Activated T-helper 17 cell treated with anti-CD3 and anti-CD28 coated beads, Interleukin-2, amount 50 U/mL, for 72 hours (primary cell): ENCODE data around the gene PLCB2. TPM values are rescaled to one million over a fixed set of nuclear protein-coding genes. Genes with fewer than 3 reads are reported as not detected.
A peak's percentile ranks its signal among the peaks of the same experiment; 100 is the strongest.

Experiments used
- ATAC-seq: fragments of 150-1000 bp; cut with Tn5 transposase; replicated peaks from 2 replicates; pipeline ENCODE4 v1.10.0; 2021; ENCODE audit warnings: mild to moderate bottlenecking, moderate library complexity
- H3K27ac Mint-ChIP-seq: one replicate; pipeline ENCODE4 v1.8.0; 2022; ENCODE audit warnings: mixed read lengths
- H3K27me3 Mint-ChIP-seq: one replicate; pipeline ENCODE4 v1.8.0; 2022; ENCODE audit warnings: mixed read lengths
- H3K36me3 Mint-ChIP-seq: one replicate; pipeline ENCODE4 v1.8.0; 2022; ENCODE audit warnings: low read depth, mild to moderate bottlenecking, mixed read lengths
- H3K4me1 Mint-ChIP-seq: one replicate; pipeline ENCODE4 v1.8.0; 2022; ENCODE audit warnings: mixed read lengths
- H3K4me3 Mint-ChIP-seq: one replicate; pipeline ENCODE4 v1.8.0; 2022; ENCODE audit warnings: mild to moderate bottlenecking, mixed read lengths
- H3K9me3 Mint-ChIP-seq: one replicate; pipeline ENCODE4 v1.8.0; 2022; ENCODE audit warnings: mixed read lengths
- total RNA-seq, 2 donors: library from RNA; stranded (reverse); gene quantifications; one replicate each; pipeline ENCODE4 v1.2.3, GENCODE V29; 2022

The PLCB2 gene
- 100 to 1,000 TPM; 111 to 116 TPM for total RNA-seq

- H3K27me3 Mint-ChIP-seq, result no peaks in the 10 kb centered on the region
- H3K36me3 Mint-ChIP-seq, result peaks cover 22% of the 10 kb centered on the region
- H3K27ac Mint-ChIP-seq, result peak within 1 kb of the TSS; percentile 94
- peaks cover 18% of the 10 kb centered on the region for H3K4me1 Mint-ChIP-seq
- H3K4me3 Mint-ChIP-seq, result peak within 1 kb of the TSS; percentile 88
- peak; percentile 81 for ATAC-seq
- H3K9me3 Mint-ChIP-seq, result no peaks in the 10 kb centered on the region
These were observed at the start of gene PLCB2 for GRCh38 chr15:40307421-40308211. TSS of gene PLCB2 (minus strand) at chr15:40307935. CDS start at chr15:40307672, 263 bp downstream.

DNA sequence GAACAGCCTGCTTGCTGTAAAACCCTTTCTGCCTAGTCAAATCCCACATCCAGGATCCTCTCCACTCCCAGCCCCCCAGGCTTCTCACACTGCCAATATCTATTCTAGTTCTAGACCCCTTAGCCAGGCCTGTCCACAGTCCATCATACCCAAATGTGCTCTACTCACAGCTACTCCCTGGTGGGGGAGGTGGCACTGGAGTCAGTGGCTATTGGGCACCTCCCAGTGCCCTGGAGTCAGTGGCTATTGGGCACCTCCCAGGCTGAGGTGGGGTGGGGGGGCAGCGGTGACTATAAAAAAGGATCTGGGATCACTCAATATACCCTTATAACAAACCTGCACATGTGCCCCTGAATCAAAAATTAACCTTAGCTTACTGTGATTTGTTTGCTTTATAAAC, 49.5 kb upstream of the PLCB2 start:
- no peak for ATAC-seq
- peaks cover 9% of the 10 kb centered on the region for H3K4me1 Mint-ChIP-seq
- H3K4me3 Mint-ChIP-seq, result peak overlapping the region; percentile 76
- no peaks in the 10 kb centered on the region for H3K36me3 Mint-ChIP-seq
- H3K27me3 Mint-ChIP-seq, result peaks cover 8% of the 10 kb centered on the region
- no peak overlapping the region for H3K27ac Mint-ChIP-seq
- H3K9me3 Mint-ChIP-seq, result no peaks in the 10 kb centered on the region

DNA sequence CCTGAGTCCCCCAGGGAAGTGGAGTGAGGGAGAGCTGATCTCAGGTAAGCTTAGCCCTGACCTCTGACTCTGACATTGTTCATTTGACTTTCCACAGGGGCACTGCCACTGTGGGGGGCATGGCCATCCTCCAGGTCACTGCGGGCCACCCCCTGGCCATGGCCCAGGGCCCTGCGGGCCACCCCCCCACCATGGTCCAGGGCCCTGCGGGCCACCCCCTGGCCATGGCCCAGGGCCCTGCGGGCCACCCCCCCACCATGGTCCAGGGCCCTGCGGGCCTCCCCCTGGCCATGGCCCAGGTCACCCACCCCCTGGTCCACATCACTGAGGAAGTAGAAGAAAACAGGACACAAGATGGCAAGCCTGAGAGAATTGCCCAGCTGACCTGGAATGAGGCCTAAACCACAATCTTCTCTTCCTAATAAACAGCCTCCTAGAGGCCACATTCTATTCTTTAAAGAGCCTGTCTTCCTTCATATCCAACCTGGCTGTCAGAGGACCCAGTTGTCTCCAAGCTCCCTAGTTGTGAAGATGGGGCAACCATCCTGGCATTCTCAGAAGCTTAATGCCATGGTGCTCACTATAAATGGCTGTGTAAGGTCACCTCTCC, 48.3 kb upstream of the PLCB2 start:
- no peak for ATAC-seq
- H3K9me3 Mint-ChIP-seq, result no peaks in the 10 kb centered on the region
- H3K27ac Mint-ChIP-seq, result no peak overlapping the region
- H3K4me3 Mint-ChIP-seq, result peak overlapping the region; percentile 76
- H3K27me3 Mint-ChIP-seq, result peaks cover 8% of the 10 kb centered on the region
- peaks cover 9% of the 10 kb centered on the region for H3K4me1 Mint-ChIP-seq
- no peaks in the 10 kb centered on the region for H3K36me3 Mint-ChIP-seq

DNA sequence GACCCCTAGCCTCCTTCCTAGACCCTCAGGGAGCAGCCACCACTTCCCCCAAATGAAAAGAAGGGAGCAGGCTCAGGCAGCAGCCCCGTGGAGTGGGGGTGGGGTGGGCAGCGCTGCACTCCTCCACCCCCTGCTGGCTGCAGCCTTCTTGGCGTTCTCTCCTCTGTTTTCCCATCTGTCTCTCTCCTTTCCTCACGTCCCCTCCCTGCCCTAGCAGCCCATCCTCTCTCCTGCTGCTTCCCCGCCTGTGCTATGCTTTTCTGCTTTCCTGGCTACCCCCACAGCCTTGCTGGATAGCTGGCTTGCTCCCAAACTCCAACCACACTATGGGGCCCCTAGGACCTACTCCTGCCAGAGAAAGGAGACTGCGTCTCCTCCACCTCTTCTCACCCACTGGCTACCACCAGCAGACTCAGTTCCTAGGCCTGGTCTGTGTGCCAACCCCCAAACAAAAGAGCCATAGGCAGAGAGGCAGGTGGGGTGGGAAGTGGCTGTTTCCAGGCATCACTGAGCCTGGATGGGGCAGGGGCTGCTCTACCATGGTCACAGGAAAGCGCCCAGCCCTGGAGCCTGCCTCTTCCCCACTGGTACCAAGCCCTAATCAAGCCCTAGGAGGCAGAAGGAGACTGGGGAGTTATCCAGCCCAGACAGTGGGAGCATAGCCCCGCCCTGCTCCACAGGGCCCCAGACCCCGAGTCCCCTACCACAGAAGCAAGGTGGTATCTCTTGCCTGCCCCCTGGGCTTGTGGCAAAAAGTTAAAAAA, 46.9 kb upstream of the PLCB2 start:
- H3K36me3 Mint-ChIP-seq, result no peaks in the 10 kb centered on the region
- no peak overlapping the region for H3K4me3 Mint-ChIP-seq
- peaks cover 9% of the 10 kb centered on the region for H3K4me1 Mint-ChIP-seq
- H3K27me3 Mint-ChIP-seq, result peaks cover 8% of the 10 kb centered on the region
- H3K27ac Mint-ChIP-seq, result no peak overlapping the region
- no peaks in the 10 kb centered on the region for H3K9me3 Mint-ChIP-seq
- no peak for ATAC-seq

GRCh38 chr15:40353697-40354096, 46.0 kb upstream of the PLCB2 start:
- H3K4me3 Mint-ChIP-seq, result no peak overlapping the region
- peaks cover 9% of the 10 kb centered on the region for H3K4me1 Mint-ChIP-seq
- H3K36me3 Mint-ChIP-seq, result no peaks in the 10 kb centered on the region
- no peak for ATAC-seq
- H3K27ac Mint-ChIP-seq, result no peak overlapping the region
- no peaks in the 10 kb centered on the region for H3K9me3 Mint-ChIP-seq
- peaks cover 8% of the 10 kb centered on the region for H3K27me3 Mint-ChIP-seq

GRCh38 chr15:40352281-40352901, 44.7 kb upstream of the PLCB2 start:
- peaks cover 8% of the 10 kb centered on the region for H3K27me3 Mint-ChIP-seq
- H3K9me3 Mint-ChIP-seq, result no peaks in the 10 kb centered on the region
- no peak for ATAC-seq
- peaks cover 9% of the 10 kb centered on the region for H3K4me1 Mint-ChIP-seq
- no peak overlapping the region for H3K27ac Mint-ChIP-seq
- H3K36me3 Mint-ChIP-seq, result no peaks in the 10 kb centered on the region
- no peak overlapping the region for H3K4me3 Mint-ChIP-seq

- Mint-ChIP-seq H3K27ac (peak overlapping the region; percentile 59), H3K27me3 (no peaks in the 10 kb centered on the region)
- no peak for ATAC-seq
These were observed 41.4 kb upstream of the PLCB2 start for GRCh38 chr15:40349163-40349562.

DNA sequence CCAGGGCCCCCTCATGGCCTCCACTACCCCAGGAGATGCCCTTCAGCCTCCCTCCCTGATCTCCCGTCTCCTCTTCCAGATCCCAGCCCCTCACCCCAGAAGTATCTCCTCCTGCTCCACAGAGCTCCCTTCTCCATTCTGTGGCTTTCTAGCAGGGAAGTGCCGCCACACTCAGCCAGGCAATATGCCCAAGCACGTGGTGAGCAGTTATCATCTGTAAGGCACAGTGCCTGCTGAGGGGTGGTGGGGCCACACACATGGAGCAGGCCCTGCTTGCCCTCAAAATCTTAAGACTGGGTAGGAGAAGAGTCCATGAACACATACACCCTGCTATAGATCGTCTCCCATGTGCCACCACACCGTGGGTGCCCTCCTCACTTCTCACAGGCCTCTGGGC, 40.7 kb upstream of the PLCB2 start:
- H3K27ac Mint-ChIP-seq, result no peak overlapping the region
- H3K9me3 Mint-ChIP-seq, result no peaks in the 10 kb centered on the region
- H3K4me3 Mint-ChIP-seq, result no peak overlapping the region
- H3K36me3 Mint-ChIP-seq, result no peaks in the 10 kb centered on the region
- no peaks in the 10 kb centered on the region for H3K27me3 Mint-ChIP-seq
- no peaks in the 10 kb centered on the region for H3K4me1 Mint-ChIP-seq
- no peak for ATAC-seq

More at GRCh38 chr15:40349163-40349562, 41.4 kb upstream of the PLCB2 start:
- no peaks in the 10 kb centered on the region for H3K4me1 Mint-ChIP-seq
- H3K4me3 Mint-ChIP-seq, result no peak overlapping the region
- no peaks in the 10 kb centered on the region for H3K9me3 Mint-ChIP-seq
- no peaks in the 10 kb centered on the region for H3K36me3 Mint-ChIP-seq

GRCh38 chr15:40347559-40348473, 40.1 kb upstream of the PLCB2 start:
- Mint-ChIP-seq H3K27me3 (no peaks in the 10 kb centered on the region), H3K36me3 (no peaks in the 10 kb centered on the region), H3K27ac (peak overlapping the region; percentile 50), H3K4me1 (no peaks in the 10 kb centered on the region), H3K4me3 (no peak overlapping the region), H3K9me3 (no peaks in the 10 kb centered on the region)
- no peak for ATAC-seq

DNA sequence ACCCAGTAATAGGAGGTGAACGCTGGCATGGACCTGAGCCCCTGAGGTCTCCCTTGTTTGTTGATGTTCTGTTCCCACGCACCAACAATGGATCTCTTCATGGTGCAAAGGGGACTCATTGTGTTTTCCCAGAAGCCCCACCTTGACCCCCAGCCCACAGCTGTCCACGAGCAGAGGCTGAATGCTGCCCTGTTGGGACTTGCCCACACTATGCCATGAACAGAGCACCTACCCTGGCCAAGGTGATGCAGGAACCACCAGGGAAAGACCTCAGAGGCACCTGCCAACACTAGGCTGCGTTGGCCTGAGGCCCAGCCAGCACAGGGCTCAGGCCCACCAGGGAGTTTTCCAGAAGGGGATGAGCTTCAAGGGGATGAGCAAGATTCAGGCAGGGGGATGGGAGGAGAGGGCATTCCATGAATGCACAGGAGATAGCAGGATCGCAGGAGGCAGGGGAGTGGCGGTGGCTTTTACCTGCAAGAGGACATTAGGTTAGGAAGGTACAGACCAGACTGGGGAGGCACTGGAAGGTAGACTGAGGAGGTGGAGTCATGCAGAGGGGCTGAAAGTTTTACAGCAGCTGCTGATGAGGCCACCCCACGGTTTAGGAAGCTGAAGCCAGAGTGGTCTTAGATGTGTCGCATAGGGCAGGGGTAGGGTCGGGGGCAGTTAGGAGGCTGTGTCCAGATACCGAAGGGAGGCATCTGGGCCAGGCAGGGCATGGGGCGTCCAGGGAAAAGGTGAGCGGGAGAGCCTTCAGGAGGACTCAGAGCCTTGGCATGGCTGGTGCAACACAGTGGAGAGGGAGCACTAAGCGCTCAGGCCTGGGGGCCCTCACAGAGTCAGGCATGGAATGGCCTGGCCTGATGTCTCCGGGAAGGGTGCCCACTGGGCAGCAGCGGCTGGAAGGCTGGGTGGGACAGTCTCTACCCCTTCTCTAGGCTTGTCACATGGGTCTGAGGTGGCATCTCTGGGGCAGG, 39.1 kb upstream of the PLCB2 start:
- H3K9me3 Mint-ChIP-seq, result no peaks in the 10 kb centered on the region
- H3K4me1 Mint-ChIP-seq, result no peaks in the 10 kb centered on the region
- H3K27ac Mint-ChIP-seq, result peak overlapping the region; percentile 50
- H3K27me3 Mint-ChIP-seq, result no peaks in the 10 kb centered on the region
- H3K4me3 Mint-ChIP-seq, result no peak overlapping the region
- H3K36me3 Mint-ChIP-seq, result no peaks in the 10 kb centered on the region
- no peak for ATAC-seq

DNA sequence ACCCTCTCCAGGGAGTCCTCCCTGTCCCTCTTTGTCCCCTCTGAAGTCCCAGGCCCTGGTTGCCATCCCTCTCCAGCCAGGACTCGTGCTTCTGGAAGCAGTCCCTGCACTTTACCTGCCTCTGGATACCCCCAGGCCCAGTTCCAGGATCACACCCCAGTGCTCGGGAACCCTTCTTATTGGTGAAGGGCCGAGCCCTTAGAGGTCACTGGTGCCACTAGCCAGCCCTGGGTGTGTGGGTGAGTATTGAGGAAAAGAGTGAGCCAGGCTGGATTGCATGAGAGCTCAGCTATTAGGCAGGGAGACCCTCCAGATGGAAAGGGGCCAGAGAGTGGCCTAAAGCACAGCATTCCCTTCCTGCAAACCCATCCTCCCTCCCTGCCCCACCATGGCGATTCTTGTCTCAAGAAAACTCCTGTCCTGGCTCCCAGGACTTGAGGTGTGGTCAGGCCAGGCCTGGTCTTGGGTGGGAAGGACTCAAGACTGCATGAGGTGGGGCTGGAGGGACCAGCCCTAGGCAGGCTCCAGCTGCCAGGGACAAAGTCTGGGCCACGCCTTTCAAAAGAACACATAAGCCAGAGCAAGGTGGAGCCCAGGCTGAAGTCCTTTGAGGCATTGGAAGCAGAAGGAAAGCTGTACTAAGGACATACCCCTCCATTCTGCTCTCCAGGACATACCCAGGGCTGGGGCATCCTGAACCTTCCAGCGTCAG, 38.3 kb upstream of the PLCB2 start:
- no peaks in the 10 kb centered on the region for H3K4me1 Mint-ChIP-seq

GRCh38 chr15:40345225-40345866, 37.6 kb upstream of the PLCB2 start:
- Mint-ChIP-seq H3K4me1 (no peaks in the 10 kb centered on the region), H3K27me3 (no peaks in the 10 kb centered on the region), H3K9me3 (no peaks in the 10 kb centered on the region), H3K27ac (no peak overlapping the region), H3K36me3 (no peaks in the 10 kb centered on the region), H3K4me3 (no peak overlapping the region)
- no peak for ATAC-seq

More for the DNA sequence above, 38.3 kb upstream of the PLCB2 start:
- ATAC-seq, result no peak
- H3K36me3 Mint-ChIP-seq, result no peaks in the 10 kb centered on the region
- H3K27ac Mint-ChIP-seq, result no peak overlapping the region
- H3K27me3 Mint-ChIP-seq, result no peaks in the 10 kb centered on the region
- no peaks in the 10 kb centered on the region for H3K9me3 Mint-ChIP-seq
- H3K4me3 Mint-ChIP-seq, result no peak overlapping the region
